GM04503 (cell line): ENCODE results near the gene IER2.
A peak's percentile ranks its signal among the peaks of the same experiment; 100 is the strongest.

Experiments
- DNase-seq: peaks from one replicate; pipeline ENCODE4 v3.0.0-alpha.2; 2012; ENCODE audit warnings: low read depth

IER2 gene, protein sequence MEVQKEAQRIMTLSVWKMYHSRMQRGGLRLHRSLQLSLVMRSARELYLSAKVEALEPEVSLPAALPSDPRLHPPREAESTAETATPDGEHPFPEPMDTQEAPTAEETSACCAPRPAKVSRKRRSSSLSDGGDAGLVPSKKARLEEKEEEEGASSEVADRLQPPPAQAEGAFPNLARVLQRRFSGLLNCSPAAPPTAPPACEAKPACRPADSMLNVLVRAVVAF

DNA sequence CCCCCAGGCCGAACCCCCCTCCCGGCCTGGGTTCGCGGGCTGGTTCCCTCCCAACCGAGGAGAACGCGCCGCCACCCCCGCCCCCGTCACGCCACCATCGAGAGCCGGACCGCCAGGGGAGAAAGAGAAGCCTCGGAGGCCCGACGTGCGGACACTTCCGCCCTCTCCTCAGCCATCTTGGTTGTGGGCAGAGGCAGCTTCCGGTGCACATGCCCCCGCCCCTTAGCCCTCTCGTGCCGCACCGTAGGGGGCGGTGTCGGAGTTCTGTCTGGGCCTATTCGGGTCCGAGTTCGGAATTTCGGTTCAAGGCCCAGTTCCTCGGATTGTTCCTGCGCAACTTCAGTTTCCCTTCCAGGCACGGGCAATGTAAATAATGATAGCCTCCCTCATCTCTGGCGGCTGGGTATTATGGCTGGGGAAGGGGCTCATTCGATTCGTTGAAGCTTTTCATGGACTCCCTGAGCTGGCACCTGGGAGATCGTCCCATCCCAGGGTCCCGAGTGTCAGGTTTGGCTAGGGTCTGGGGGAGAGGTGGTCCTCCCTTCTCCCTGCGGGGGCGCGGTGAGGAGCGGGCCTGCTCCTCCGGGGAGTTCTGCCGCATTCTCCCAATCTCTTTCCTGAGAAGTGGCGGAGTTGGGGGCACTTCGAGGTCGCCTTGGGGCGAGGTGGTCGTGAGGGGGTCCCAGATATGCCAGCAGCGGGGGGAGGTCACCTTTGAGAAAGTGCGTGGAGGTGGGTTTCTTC is at the start of gene IER2, which contains the start of gene STX10:
IER2 (plus strand) TSS at position 225 of the 744 bp plus-strand sequence. CDS start 2,776 bp downstream, outside the sequence.
STX10 (minus strand) TSS at position 189 of the 744 bp plus-strand sequence. CDS start 202 bp downstream, outside the sequence.
- peak; percentile 73 for DNase-seq

DNA sequence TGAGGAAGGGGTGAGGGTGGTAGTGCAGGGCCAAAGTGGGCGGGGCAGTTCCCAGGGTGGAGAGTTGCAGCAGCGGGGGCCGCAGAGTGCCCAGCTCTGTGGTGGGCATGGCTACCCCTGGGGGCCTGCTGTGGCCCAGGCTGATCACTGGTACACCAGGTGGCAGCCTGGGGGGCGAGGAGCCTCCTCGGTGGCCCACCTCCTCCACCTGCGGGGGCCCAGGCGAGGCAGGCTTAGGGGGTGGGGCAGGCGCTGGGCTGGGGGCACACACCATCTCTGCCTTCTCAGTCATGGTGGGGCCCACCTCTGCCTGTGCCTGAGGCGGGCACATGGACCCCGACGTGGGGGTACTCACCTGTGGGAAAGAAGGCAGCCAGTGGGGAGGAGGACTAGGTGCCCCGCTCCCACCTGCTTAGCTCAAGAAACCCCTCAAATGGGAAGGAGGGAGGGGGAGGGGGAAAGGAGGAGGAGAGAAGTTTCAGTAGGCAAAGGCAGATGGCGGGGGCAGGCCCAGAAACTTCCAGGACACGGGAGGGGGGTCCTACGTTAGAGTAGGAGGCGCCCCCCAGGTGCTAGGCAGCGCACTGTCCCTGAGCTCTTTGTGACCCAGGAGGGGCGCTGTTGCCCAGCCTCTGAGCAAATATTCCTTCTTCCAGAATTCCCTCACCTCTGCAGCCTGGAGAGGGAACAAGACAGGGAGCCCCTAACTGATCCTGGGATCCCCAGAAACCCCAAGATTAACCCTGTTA is 49.2 kb upstream of the IER2 start:
- DNase-seq = no peak

DNA sequence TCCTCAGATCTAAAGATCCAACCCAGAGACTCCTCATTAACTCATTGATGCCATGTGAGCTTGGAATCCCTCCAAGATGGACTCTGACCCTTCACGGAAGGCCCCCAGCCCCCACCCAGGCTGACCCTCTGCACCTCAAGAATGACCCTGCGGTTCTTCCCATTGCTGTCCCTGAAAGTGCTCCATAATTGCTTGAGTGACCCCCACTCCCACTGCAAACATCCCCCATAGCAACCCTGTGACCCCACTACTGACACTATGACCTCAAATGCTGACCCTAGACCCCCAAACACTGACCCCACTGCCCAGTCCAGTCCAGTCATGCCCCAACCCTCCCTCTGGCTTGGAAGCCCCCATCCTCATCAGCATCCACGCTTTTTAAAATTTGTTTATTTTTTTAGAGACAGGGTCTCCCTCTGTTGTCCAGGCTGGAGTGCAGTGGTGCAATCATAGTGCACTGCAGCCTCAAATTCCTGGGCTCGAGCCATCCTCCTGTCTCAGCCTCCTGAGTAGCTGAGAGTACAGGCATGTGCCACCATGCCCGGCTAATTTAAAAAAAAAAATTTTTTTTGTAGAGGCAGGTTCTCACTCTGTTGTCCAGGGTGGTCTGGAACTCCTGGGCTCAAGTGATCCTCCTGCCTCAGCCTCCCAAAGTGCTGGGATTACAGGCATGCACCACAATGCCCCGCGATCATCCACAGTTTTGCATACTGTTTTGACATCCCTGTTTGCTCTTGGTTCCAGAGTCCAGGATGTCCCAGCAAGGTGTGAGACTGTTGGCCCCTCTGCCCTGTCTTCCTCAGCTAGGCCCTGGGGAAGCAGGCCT is 48.4 kb upstream of the IER2 start:
- DNase-seq = no peak

DNA sequence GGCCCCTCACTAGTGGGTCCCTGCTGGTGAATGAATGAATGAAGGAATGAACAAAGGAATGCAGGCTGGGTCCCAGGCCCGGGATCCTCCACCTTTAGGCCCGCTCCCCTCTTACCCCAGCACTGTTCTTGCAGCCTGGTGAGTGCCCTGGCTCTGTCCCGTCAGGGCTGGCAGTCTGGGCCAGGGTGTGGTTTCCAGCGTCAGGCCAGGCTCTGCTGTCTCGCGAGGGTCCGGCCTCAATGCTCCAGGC is 47.9 kb upstream of the IER2 start:
- DNase-seq = no peak

DNA sequence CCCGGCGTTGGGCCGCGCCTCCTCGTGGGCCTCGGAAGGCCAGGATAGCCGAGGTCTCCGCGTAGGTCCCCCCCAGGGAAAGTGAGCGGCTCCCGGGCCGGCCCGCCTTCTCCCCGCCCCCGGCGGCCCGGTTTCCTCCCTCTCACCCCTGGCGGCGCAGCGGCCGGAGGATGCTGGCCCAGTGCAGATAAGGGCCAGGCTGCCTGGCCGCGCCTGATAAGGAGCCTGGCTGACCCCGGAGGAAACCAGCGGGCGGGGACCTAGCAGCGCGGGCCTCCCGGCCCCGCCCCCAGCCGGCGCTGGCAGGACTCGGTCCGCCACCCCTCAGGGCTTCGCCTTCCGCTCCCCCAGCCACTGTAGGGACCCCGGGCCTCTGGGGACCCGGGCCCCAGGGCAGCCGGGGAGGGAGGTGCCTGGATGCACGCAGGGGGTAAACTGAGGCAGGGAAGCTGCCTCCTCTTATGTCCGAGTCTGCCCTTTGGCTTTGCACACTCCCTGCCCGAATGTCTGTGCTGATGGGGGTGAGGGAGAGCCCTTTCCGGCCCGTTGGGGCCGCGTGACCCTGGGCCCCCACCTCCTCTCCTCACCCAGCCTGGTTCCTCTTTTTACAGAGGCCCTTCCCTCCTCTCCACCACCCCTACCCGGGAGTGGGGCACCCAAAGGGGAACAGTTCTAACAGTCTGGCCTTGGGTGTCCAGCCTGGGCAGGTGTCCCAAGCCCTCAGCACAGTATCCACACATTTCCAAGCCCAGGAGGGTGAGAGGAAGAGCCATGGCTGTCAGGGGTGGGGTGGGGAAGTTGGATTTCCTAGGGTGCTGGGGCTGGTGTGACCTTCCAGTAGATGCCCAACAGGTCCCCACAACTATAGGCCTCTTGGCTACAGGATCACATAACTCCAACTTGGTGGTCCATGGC is 47.3 kb upstream of the IER2 start, which contains the start of gene LYL1:
LYL1 (minus strand) TSS at position 193 of the 915 bp plus-strand sequence. CDS start 1,687 bp downstream, outside the sequence.
- DNase-seq = no peak

DNA sequence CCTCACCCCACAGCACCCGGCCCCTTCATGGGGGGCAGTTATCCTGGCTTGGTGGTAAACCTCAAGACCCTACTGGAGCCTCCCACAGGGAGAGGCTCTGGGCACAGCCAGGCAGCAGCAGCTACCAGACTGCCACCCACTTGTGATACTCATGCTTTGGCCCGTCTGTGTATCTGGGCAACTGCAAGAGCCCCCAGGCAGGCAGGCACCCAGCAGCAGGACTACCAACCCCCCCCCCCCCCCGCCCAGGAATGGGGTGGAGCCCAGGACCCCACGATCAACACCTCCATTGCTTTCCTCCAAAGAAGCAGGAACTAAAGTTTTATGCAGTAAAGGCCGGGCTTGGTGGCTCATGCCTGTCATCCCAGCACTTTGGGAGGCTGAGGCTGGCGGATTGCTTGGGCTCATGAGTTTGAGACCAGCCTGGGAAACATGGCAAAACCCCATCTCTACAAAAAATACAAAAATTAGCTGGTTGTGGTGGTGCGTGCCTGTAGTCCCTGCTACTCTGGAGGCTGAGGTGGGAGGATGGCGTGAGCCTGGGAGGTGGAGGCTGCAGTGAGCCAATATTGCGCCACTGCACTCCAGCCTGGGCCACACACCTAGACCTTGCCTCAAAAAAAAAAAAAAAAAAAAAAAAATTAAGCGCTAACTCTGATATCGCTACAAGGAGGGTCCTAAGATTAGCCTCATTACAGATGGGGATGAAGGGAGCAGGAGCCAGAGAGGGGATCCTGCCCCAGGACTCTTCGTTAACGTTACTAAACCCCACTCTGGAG is 46.4 kb upstream of the IER2 start:
- no peak for DNase-seq

DNA sequence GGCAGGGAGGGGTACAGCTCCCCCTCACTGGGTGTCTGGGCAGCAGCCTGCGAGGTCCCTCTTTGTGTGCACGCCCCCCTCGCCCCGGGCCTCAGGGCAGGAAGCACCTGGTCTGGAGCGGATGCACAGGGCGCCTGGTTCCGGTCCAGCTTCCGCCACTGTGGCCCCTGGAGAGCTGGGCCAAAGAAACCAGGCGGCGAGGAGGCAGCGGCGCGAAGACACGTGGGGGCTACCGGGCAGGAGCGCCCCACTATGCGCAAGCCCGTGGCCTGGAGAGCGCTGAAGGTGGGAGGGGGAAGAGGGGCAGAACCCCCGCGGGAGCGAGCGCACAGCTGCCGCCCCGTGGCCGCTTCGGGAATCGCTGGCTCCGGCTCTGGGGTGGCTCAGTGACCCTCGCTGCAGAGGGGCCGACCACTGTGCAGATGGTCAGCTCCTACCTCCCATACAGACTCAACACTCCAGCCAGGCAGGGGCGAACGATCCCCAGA is 45.8 kb upstream of the IER2 start:
- no peak for DNase-seq

DNA sequence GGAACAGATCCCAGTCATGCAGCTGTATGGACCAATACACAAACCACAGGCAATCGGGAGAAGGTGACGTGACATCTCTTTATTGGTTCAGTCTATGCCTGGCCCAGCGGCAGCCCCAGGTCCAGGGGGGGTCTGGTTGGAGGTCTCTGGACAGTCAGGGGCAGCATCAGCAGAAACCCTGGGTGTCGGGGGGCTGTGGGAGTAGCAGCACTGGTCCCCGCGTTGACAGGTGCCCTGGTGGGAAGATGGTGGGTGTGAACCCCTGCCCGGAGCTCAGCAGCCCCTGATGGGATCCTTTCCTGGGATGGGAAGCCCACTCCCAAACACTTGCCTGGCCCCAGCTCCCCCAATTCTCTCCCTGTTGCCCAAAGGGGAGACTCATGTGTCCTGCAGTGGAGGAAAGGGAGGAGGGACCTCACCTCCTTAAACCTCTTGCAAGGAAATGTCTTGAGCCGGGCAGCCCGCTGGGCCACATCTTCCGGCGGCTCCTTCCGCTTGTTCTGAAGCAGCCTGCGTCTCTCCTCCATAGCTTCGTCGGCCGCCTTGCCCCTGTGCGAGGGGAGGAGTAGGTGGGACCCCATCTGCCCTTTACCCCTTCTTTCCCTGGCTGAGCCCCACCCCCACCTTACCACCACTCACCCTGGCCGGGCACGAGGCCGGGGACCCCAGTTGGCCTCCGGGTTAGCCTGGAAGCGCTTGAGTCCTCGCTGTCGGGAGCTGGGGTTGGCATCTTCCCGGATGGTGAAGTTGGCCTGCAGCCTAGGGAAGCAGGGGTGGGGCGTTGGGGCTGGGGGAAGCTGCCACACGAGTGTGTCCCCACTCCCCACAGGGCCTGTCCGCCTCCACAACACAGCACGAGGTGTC is 45.1 kb upstream of the IER2 start:
- no peak for DNase-seq

DNA sequence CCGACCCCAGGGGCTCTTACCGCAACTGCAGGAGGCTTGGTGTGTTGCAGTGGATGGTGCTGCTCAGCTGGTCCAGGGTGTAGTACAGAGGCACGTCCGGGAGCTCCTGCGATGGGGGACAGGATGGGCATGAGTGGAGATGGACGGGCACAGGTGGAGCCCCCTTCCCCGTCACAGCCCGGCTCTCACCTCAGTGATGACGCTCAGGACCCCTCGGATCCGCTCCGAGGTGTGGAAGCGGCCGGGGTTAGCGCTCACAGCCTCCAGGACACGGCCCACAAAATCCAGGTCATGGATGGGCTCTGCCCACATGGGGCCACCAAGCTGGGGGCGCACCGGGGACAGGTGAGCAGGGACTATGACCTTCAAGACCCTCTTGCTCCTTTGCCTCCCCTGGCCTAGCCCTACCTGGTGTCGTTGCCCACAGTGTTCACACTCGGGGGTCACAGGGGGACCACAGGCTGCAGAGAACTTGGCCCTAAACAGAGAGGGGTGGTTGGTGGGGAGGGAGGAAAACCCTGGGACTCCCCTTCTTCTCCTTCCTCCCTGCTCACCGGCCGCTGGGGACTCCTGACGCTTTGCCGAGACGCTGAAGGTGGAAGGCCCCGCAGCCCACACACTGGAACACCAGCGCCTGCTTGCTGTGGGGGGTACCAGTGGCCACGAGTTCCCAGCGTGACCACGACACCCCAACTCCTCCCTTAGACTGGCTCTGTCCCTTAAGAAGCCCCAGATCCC is 40.7 kb upstream of the IER2 start:
- no peak for DNase-seq

DNA sequence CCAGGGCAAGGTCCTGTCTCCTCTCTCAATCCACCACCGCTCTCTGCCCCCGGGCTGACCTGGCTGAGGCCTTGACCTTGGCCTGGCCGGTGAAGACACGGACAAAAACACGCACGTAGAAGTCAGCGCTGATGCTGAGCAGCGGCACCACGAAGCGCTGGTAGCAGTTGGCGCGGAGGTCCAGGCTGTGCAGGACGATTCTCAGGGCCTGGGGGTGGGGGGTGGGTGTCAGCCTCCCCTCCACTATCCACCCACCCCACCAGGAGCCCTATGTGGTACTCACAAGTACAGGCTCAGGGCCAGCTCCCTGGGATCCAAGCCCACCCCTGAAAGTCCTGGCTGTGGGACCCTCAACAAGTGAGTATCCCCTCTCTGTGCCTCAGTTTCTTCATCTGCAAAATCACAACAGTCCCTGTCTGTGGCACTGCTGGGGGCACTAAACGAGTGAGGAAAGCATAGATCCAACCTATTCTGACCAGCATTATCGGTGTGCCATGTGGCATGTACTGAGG is 40.1 kb upstream of the IER2 start:
- DNase-seq = no peak

DNA sequence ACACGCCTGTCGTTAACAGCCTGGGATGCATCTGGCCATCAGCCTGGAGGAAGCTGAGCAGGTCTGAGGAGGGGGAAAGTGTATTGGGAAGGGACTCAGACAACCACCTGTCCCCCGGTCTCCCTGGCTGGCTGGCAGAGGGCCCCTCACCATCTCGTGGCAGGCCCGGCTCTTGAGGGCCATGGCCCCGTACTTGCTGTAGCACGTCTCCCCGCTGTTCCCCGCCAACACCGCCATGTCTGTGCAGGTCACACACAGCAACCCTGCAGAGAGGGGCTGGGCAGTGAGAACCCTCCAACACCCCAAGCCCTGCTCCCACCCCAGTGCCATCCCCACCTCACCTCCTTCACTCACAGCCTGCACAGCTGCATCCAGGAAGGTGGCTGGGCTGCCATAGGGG is 37.7 kb upstream of the IER2 start:
- DNase-seq = no peak

DNA sequence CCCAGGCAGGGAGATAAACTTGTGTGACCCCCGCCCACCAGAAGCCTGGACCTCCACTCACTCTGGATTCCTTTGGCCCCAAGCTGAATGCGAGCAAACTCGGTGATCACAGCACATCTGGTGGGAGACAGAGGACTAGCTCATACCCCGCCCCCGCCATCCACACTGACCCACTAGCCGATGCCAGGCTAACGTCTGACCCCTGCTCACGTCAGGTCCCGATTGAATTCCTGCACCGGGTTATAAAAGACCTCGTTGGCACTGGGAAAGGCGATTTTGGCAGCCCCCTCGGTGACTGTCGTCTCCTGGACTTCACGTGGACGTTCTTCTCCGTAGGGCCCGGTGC is 34.3 kb upstream of the IER2 start:
- DNase-seq = no peak

DNA sequence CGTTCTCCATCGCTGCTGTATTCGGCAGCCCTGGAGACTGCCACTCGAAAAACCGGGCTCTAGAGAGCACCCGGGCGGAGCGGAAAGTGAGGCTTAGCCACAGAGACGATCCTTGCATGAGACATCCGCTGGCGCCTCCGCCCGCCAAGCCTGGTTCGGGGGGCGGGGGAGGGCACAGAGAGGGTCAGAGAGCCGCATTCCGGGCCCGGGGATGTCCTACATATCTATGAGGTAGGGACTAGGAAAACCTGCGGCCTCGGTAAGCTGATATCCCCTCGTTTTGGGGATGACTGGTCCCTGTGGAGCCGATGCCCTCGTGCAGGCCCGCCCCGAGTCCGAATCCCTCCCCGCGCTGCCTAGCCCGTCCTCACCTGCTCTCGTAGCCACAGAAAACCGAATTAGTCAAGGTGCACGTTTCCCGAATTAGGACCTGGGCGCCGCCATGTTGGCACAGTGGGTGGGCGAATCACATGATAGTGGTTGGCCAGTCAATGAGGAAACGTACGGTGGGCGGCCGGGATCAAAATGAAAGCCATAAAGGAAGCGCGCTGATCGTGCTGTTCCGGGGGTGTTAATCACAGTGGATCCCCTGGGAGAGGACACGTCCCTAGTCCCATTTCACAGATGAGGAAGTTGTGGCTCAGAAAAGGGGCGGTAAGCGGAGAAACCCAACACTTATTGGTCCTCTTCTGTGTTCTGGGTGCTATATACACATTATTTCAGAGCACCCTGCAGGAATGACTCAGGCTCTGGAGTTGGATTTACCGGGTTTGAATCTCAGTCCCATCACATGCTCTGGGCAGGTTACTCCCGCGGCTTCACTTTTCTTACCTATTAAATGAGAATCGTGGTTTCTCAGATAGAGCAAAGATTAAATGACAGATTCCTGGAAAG is 33.7 kb upstream of the IER2 start, which contains the start of gene TRMT1:
TRMT1 (minus strand) TSS at position 459 of the 894 bp plus-strand sequence; CDS start at position 118, 341 bp downstream.
- DNase-seq = peak; percentile 69

DNA sequence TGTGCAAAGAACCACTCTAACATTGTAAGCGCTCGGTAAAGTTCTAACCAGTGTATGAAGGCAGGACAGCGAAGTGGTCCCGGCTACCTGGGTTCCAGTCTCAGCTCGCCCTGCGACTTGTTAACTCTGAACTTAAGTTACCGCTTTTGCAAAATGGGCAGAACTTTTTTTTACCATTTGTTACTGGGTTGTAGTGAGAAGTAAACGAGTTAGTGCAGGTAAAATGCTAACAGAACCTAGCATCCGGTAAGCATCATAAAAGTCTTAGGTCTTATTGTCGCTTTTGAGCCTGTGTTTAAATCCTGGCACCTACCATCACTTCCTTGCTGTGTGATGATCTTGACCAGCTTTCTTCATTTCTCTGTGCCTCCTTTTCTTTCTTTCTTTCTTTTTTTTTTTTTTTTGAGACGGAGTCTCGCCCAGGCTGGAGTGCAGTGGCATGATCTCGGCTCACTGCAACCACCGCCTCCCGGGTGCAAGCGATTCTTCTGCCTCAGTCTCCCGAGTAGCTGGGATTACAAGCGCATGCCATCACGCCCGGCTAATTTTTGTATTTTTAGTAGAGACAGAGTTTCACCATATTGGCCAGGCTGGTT is 32.9 kb upstream of the IER2 start:
- no peak for DNase-seq

DNA sequence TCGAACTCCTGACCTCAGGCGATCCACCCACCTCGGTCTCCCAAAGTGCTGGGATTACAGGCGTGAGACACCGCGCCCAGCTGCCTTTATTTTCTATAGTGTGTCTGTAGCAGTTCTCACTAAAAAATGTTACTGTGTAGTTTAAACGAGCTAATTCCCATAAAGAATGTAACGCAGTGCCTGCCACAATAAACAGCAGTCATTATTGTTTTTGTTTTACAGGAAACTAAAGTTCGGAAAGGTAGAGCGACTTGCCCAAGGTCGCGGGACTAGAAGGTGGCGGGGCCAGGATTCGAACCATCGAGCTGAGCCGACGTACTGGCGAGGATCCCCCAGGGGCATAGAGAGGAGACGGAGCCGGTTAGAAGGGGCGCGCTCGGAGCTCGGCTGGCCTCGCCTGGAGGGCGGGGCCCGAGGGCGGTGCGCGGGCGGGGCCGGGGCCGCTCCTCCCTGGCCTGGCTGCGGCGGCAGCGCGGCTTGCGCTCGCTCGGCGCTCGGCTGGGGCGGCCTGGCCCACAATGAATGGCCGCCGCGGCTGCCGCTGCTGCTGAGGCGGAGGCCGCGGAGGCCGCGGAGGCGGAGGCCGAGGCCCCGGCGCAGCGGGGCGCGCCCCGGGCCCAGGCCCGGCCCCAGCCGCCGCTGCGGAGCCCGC is 32.3 kb upstream of the IER2 start, which contains the start of gene NACC1:
NACC1 (plus strand) TSS at position 493 of the 652 bp plus-strand sequence. CDS start 16,944 bp downstream, outside the sequence.
- no peak for DNase-seq
